Endodermal cell (in vitro differentiated cells): Measurements from ENCODE around the gene DUSP2. TPM values are rescaled to one million over a fixed set of nuclear protein-coding genes. Genes with fewer than 3 reads are reported as not detected.

Source experiments
- DNase-seq: peaks from one replicate; pipeline ENCODE4 v3.0.0-alpha.2; 2017
- H3K27ac ChIP-seq: 2 replicates; pipeline ENCODE4 v1.5.1; 2013; ENCODE audit warnings: mild to moderate bottlenecking, low read depth, low read length, moderate library complexity
- H3K27me3 ChIP-seq: 2 replicates; pipeline ENCODE4 v1.6.1; 2013; ENCODE audit warnings: mild to moderate bottlenecking, low read length, moderate library complexity; ENCODE audit not compliant: insufficient read depth, control insufficient read depth, poor library complexity, severe bottlenecking
- H3K36me3 ChIP-seq: 2 replicates; pipeline ENCODE4 v1.7.0; 2013; ENCODE audit warnings: mild to moderate bottlenecking, low read length, moderate library complexity; ENCODE audit not compliant: control insufficient read depth, insufficient read depth
- H3K4me1 ChIP-seq: one replicate; pipeline ENCODE4 v1.7.0; 2013; ENCODE audit warnings: low read length; ENCODE audit not compliant: control insufficient read depth, insufficient read depth
- H3K4me3 ChIP-seq: 2 replicates; pipeline ENCODE4 v1.5.1; 2013; ENCODE audit warnings: mild to moderate bottlenecking, low read length, moderate library complexity
- H3K9ac ChIP-seq: 2 replicates; pipeline ENCODE4 v1.6.1; 2013; ENCODE audit warnings: mild to moderate bottlenecking, low read length, moderate library complexity; ENCODE audit not compliant: poor library complexity, severe bottlenecking; ENCODE audit errors: extremely low read depth
- H3K9me3 ChIP-seq: 2 replicates; pipeline ENCODE4 v1.6.1; 2013; ENCODE audit warnings: mild to moderate bottlenecking, low read length, moderate library complexity; ENCODE audit not compliant: control insufficient read depth
- H3K27ac Mint-ChIP-seq: 2 replicates; pipeline ENCODE4 v1.8.0; 2020; ENCODE audit warnings: mixed read lengths
- H3K27me3 Mint-ChIP-seq: 2 replicates; pipeline ENCODE4 v1.8.0; 2021; ENCODE audit warnings: mild to moderate bottlenecking, mixed read lengths; ENCODE audit not compliant: insufficient read depth
- H3K36me3 Mint-ChIP-seq: 2 replicates; pipeline ENCODE4 v1.8.0; 2020; ENCODE audit warnings: low read depth, mixed read lengths
- H3K4me1 Mint-ChIP-seq: 2 replicates; pipeline ENCODE4 v1.8.0; 2020; ENCODE audit warnings: mixed read lengths
- H3K4me3 Mint-ChIP-seq: 2 replicates; pipeline ENCODE4 v1.8.0; 2020; ENCODE audit warnings: mild to moderate bottlenecking, moderate library complexity, mixed read lengths
- H3K9me3 Mint-ChIP-seq: 2 replicates; pipeline ENCODE4 v1.8.0; 2020; ENCODE audit warnings: mild to moderate bottlenecking, mixed read lengths
- WGBS, 2 experiments: methylation state at CpG; one replicate each; pipeline versions ENCODE4 v1.1.5 to v1.1.7; 2013; ENCODE audit warnings: missing lambda C conversion rate in 2 of 2, mixed read lengths in 1 of 2; ENCODE audit not compliant: insufficient coverage in 1 of 2, insufficient read length in 1 of 2; 5-methylcytosine and 5-hydroxymethylcytosine counted together
- total RNA-seq, 2 donors: library from RNA; stranded (reverse); fragmentation: NEBNext Ultra II Directional in 1 of 2; extraction: Animal tissue kit (Norgen Biotek cat#: 25700) in 1 of 2; gene quantifications; 2 replicates in 1 of 2; 3 replicates in 1 of 2; pipeline ENCODE4 v1.2.1, GENCODE V29; 2021
- TF ChIP-seq, protein P1 (sequence below): fragments of 200-600 bp; sonication (generic); conservative IDR thresholded peaks from 2 replicates; pipeline ENCODE4 v1.5.0; 2021; ENCODE audit warnings: antibody characterized with exemption, mild to moderate bottlenecking

Gene DUSP2
- total RNA-seq, 2 donors from 2014 or later: 1.6 to 2.2 TPM

DNA sequence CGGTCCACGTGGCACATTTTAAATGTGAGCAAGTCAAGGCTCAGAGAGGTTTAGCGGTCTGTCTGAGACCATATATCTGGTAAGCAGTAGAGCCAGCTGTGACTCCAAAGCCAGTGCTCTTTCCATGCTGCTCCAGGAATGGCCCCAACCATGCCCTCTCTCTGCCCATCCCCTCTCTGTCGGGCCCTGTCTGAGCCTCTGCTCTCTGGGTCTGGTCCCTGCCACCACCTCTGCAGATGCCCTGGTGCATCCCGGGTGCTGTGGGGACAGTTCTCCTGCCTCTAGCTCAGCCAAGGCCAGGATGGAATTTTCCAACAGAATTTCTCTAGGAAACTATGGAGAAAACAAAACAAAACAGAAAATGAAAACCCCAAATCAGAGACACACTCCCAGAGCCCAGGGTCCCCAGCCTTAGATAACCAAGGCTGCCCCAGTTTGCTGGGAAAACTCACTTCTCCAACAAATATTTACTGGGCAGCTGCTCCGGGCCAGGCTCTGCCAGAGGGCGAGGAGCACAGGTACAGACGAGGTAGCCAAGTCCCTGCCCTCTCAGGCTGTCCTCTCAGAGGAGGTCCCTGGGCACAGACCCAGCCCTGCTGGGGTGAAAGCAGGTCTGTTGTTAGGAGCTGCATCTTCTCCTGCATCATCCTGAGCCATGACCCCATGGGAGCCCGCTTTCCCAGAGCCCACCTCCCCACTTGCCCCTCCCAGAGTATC lies 38.1 kb downstream of the DUSP2 start:
- WGBS, 2 experiments: 90 to 93% methylated on average over 5 to 9 of the region's 9 CpGs
- H3K27ac ChIP-seq: no peak overlapping the region

GRCh38 chr2:96105994-96106715 lies 39.1 kb downstream of the DUSP2 start:
- no peak overlapping the region for H3K4me3 ChIP-seq
- H3K4me1 Mint-ChIP-seq: peaks cover 19% of the 10 kb centered on the region
- H3K9me3 ChIP-seq: no peaks in the 10 kb centered on the region
- no peaks in the 10 kb centered on the region for H3K36me3 Mint-ChIP-seq
- H3K9ac ChIP-seq: no peak overlapping the region
- peaks cover 10% of the 10 kb centered on the region for H3K9me3 Mint-ChIP-seq
- no peak overlapping the region for H3K27ac ChIP-seq
- 88% methylated on average over 6 of the region's 8 CpGs; no CpG with 5 or more reads in 1 of the 2 experiments for WGBS, 2 experiments
- TF ChIP-seq, protein P1, sequence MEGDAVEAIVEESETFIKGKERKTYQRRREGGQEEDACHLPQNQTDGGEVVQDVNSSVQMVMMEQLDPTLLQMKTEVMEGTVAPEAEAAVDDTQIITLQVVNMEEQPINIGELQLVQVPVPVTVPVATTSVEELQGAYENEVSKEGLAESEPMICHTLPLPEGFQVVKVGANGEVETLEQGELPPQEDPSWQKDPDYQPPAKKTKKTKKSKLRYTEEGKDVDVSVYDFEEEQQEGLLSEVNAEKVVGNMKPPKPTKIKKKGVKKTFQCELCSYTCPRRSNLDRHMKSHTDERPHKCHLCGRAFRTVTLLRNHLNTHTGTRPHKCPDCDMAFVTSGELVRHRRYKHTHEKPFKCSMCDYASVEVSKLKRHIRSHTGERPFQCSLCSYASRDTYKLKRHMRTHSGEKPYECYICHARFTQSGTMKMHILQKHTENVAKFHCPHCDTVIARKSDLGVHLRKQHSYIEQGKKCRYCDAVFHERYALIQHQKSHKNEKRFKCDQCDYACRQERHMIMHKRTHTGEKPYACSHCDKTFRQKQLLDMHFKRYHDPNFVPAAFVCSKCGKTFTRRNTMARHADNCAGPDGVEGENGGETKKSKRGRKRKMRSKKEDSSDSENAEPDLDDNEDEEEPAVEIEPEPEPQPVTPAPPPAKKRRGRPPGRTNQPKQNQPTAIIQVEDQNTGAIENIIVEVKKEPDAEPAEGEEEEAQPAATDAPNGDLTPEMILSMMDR: no peak
- H3K4me3 Mint-ChIP-seq: no peak overlapping the region
- no peaks in the 10 kb centered on the region for H3K27me3 ChIP-seq
- H3K4me1 ChIP-seq: peaks cover 8% of the 10 kb centered on the region
- no peaks in the 10 kb centered on the region for H3K36me3 ChIP-seq
- no peak overlapping the region for H3K27ac Mint-ChIP-seq
- no peak for DNase-seq
- H3K27me3 Mint-ChIP-seq: peaks cover 3% of the 10 kb centered on the region

More for the DNA sequence above, 38.1 kb downstream of the DUSP2 start:
- no peak overlapping the region for H3K27ac Mint-ChIP-seq
- no peak overlapping the region for H3K9ac ChIP-seq
- DNase-seq: peak; percentile 31
- H3K36me3 ChIP-seq: no peaks in the 10 kb centered on the region
- H3K4me1 ChIP-seq: peaks cover 8% of the 10 kb centered on the region
- H3K36me3 Mint-ChIP-seq: no peaks in the 10 kb centered on the region
- H3K27me3 Mint-ChIP-seq: peaks cover 3% of the 10 kb centered on the region
- H3K9me3 Mint-ChIP-seq: peaks cover 10% of the 10 kb centered on the region
- H3K4me3 Mint-ChIP-seq: no peak overlapping the region
- H3K9me3 ChIP-seq: no peaks in the 10 kb centered on the region
- TF ChIP-seq, protein P1: no peak
- H3K4me1 Mint-ChIP-seq: peaks cover 19% of the 10 kb centered on the region
- H3K4me3 ChIP-seq: no peak overlapping the region
- no peaks in the 10 kb centered on the region for H3K27me3 ChIP-seq

- Histone ChIP-seq H3K27ac (no peak overlapping the region), H3K9ac (no peak overlapping the region), H3K27me3 (no peaks in the 10 kb centered on the region), H3K9me3 (no peaks in the 10 kb centered on the region), H3K4me3 (no peak overlapping the region), H3K36me3 (no peaks in the 10 kb centered on the region), H3K4me1 (peaks cover 8% of the 10 kb centered on the region)
- Mint-ChIP-seq H3K27me3 (peaks cover 5% of the 10 kb centered on the region), H3K36me3 (no peaks in the 10 kb centered on the region), H3K4me1 (peaks cover 19% of the 10 kb centered on the region), H3K9me3 (peaks cover 10% of the 10 kb centered on the region), H3K27ac (no peak overlapping the region), H3K4me3 (no peak overlapping the region)
- peak; percentile 33 for DNase-seq
- WGBS, 2 experiments: 84 to 94% methylated on average over 2 to 3 of the region's 3 CpGs
- TF ChIP-seq, protein P1: no peak
These were observed 39.9 kb downstream of the DUSP2 start for GRCh38 chr2:96105152-96105915.
